SH-SY5Y (cell line): Measurements from ENCODE around the gene MACROD2.

Experiments
- GATA2 ChIP-seq: IDR thresholded peaks from 2 replicates; pipeline ENCODE4 v1.6.1; 2011; ENCODE audit warnings: mild to moderate bottlenecking, low read depth, low read length
- GATA3 ChIP-seq: IDR thresholded peaks from 2 replicates; pipeline ENCODE4 v1.6.1; 2011; ENCODE audit warnings: low read depth, mild to moderate bottlenecking, low read length, moderate library complexity

DNA sequence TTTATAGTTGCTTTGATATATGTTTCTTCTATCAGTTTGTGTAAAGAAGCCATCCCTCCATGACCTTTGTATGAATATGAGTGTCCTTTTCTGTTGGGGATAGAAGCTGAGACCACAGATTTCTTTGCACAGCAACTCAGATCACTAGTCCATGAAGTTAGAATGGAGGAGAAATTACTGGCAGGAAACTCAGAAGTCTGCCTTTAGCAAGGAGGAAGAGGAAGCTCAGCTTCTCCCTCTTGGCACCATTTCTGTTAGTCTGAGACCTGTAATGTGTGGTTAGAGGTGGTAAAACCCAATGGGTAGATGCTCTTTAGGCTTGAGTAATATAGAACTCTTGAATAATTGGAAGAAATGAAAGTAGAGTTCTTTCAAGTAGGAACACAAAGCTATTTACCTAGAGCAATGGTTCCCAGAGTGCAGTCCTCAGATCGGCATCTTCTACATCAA is 1337.4 kb downstream of the MACROD2 start:
- TF ChIP-seq GATA2: no peak
- no peak for TF ChIP-seq GATA3
